ENCODE measurements around the gene SLIT1. TPM values are rescaled to one million over a fixed set of nuclear protein-coding genes. Genes with fewer than 3 reads are reported as not detected.

Gene SLIT1
- total and polyA plus RNA-seq, 2 experiments from 2014 or later, result not detected

- peaks cover 28% of the 10 kb centered on the region for H3K27me3 ChIP-seq (replicated peaks; ENCODE audit: insufficient read depth)
- no peaks in the 10 kb centered on the region for H3K4me1 ChIP-seq (ENCODE audit: insufficient read depth)
- TF ChIP-seq EZH2 (IDR thresholded peaks at IDR 0.05; ENCODE audit: insufficient read depth, poor library complexity, severe bottlenecking) (no peak), EZH2phosphoT487 (IDR thresholded peaks at IDR 0.05; ENCODE audit: insufficient read depth, low read depth) (no peak)
- no peaks in the 10 kb centered on the region for H3K9me2 ChIP-seq (ENCODE audit: insufficient read depth)
- H3K36me3 ChIP-seq (ENCODE audit: low read depth), result no peaks in the 10 kb centered on the region
- H3F3A ChIP-seq (ENCODE audit: insufficient read depth), result no peaks in the 10 kb centered on the region
- no peaks in the 10 kb centered on the region for H3K9me3 ChIP-seq (ENCODE audit: low read depth)
- H4K20me1 ChIP-seq (ENCODE audit: insufficient read depth), result no peaks in the 10 kb centered on the region
- H3K4me2 ChIP-seq (ENCODE audit: unreplicated experiment), result no peak overlapping the region
- no peak overlapping the region for H2AFZ ChIP-seq
- no peak overlapping the region for H3K4me3 ChIP-seq
- in situ Hi-C loops (cut with MboI), result no loop called here
- no peak overlapping the region for H3K27ac ChIP-seq
- H3K9ac ChIP-seq, result no peak overlapping the region
- peak; percentile 36 for DNase-seq
- 11 to 12% methylated on average over 9 of the region's 9 CpGs for WGBS, 2 experiments (ENCODE audit: low coverage in 1 of 2, low lambda C conversion rate in 2 of 2, missing lambda C conversion rate in 2 of 2)
- H3K79me2 ChIP-seq (ENCODE audit: insufficient read depth), result no peaks in the 10 kb centered on the region
These were observed 54.1 kb downstream of the SLIT1 start for GRCh38 chr10:97131666-97132065.

- no peak overlapping the region for H3K4me3 ChIP-seq
- no peak overlapping the region for H3K27ac ChIP-seq
- H3K27me3 ChIP-seq (replicated peaks; ENCODE audit: insufficient read depth), result peaks cover 31% of the 10 kb centered on the region
- H2AFZ ChIP-seq, result no peak overlapping the region
- no peak overlapping the region for H3K9ac ChIP-seq
- in situ Hi-C loops (cut with MboI), result no loop called here
- no peaks in the 10 kb centered on the region for H4K20me1 ChIP-seq (ENCODE audit: insufficient read depth)
- H3K36me3 ChIP-seq (ENCODE audit: low read depth), result no peaks in the 10 kb centered on the region
- no peak overlapping the region for H3K4me2 ChIP-seq (ENCODE audit: unreplicated experiment)
- no peaks in the 10 kb centered on the region for H3K79me2 ChIP-seq (ENCODE audit: insufficient read depth)
- no peaks in the 10 kb centered on the region for H3K4me1 ChIP-seq (ENCODE audit: insufficient read depth)
- TF ChIP-seq EZH2phosphoT487 (IDR thresholded peaks at IDR 0.05; ENCODE audit: insufficient read depth, low read depth) (no peak), EZH2 (IDR thresholded peaks at IDR 0.05; ENCODE audit: insufficient read depth, poor library complexity, severe bottlenecking) (no peak)
- no peaks in the 10 kb centered on the region for H3F3A ChIP-seq (ENCODE audit: insufficient read depth)
- no peaks in the 10 kb centered on the region for H3K9me3 ChIP-seq (ENCODE audit: low read depth)
- no peaks in the 10 kb centered on the region for H3K9me2 ChIP-seq (ENCODE audit: insufficient read depth)
- WGBS, 2 experiments (ENCODE audit: low coverage in 1 of 2, low lambda C conversion rate in 2 of 2, missing lambda C conversion rate in 2 of 2), result 54 to 56% methylated on average over 8 of the region's 8 CpGs
- no peak for DNase-seq
These were observed 54.6 kb downstream of the SLIT1 start for GRCh38 chr10:97131181-97131628.

- in situ Hi-C loops (cut with MboI), result no loop called here
- no peak for TF ChIP-seq EZH2 (IDR thresholded peaks at IDR 0.05; ENCODE audit: insufficient read depth, poor library complexity, severe bottlenecking)
- TF ChIP-seq EZH2phosphoT487 (IDR thresholded peaks at IDR 0.05; ENCODE audit: insufficient read depth, low read depth), result no peak
- no peaks in the 10 kb centered on the region for H3K9me2 ChIP-seq (ENCODE audit: insufficient read depth)
- H3K9ac ChIP-seq, result no peak overlapping the region
- H3K4me1 ChIP-seq (ENCODE audit: insufficient read depth), result no peaks in the 10 kb centered on the region
- H3F3A ChIP-seq (ENCODE audit: insufficient read depth), result no peaks in the 10 kb centered on the region
- H3K4me3 ChIP-seq, result no peak overlapping the region
- H3K27me3 ChIP-seq (replicated peaks; ENCODE audit: insufficient read depth), result peaks cover 35% of the 10 kb centered on the region
- 55 to 65% methylated on average over 10 to 11 of the region's 11 CpGs for WGBS, 2 experiments (ENCODE audit: low coverage in 1 of 2, low lambda C conversion rate in 2 of 2, missing lambda C conversion rate in 2 of 2)
- H2AFZ ChIP-seq, result no peak overlapping the region
- H3K36me3 ChIP-seq (ENCODE audit: low read depth), result no peaks in the 10 kb centered on the region
- no peaks in the 10 kb centered on the region for H4K20me1 ChIP-seq (ENCODE audit: insufficient read depth)
- no peaks in the 10 kb centered on the region for H3K79me2 ChIP-seq (ENCODE audit: insufficient read depth)
- H3K4me2 ChIP-seq (ENCODE audit: unreplicated experiment), result no peak overlapping the region
- DNase-seq, result no peak
- H3K9me3 ChIP-seq (ENCODE audit: low read depth), result no peaks in the 10 kb centered on the region
- no peak overlapping the region for H3K27ac ChIP-seq
These were observed 56.1 kb downstream of the SLIT1 start for GRCh38 chr10:97129666-97130065.

- H3K9me2 ChIP-seq (ENCODE audit: insufficient read depth), result no peaks in the 10 kb centered on the region
- H3K4me1 ChIP-seq (ENCODE audit: insufficient read depth), result no peaks in the 10 kb centered on the region
- no peak overlapping the region for H3K4me3 ChIP-seq
- H2AFZ ChIP-seq, result no peak overlapping the region
- H3F3A ChIP-seq (ENCODE audit: insufficient read depth), result no peaks in the 10 kb centered on the region
- WGBS, 2 experiments (ENCODE audit: low coverage in 1 of 2, low lambda C conversion rate in 2 of 2, missing lambda C conversion rate in 2 of 2), result 62 to 63% methylated on average over 12 of the region's 12 CpGs
- no peak overlapping the region for H3K4me2 ChIP-seq (ENCODE audit: unreplicated experiment)
- no peaks in the 10 kb centered on the region for H4K20me1 ChIP-seq (ENCODE audit: insufficient read depth)
- no peak for DNase-seq
- no peaks in the 10 kb centered on the region for H3K9me3 ChIP-seq (ENCODE audit: low read depth)
- no peaks in the 10 kb centered on the region for H3K36me3 ChIP-seq (ENCODE audit: low read depth)
- H3K27me3 ChIP-seq (replicated peaks; ENCODE audit: insufficient read depth), result peaks cover 45% of the 10 kb centered on the region
- in situ Hi-C loops (cut with MboI), result no loop called here
- TF ChIP-seq EZH2phosphoT487 (IDR thresholded peaks at IDR 0.05; ENCODE audit: insufficient read depth, low read depth) (no peak), EZH2 (IDR thresholded peaks at IDR 0.05; ENCODE audit: insufficient read depth, poor library complexity, severe bottlenecking) (no peak)
- no peaks in the 10 kb centered on the region for H3K79me2 ChIP-seq (ENCODE audit: insufficient read depth)
- H3K9ac ChIP-seq, result no peak overlapping the region
- no peak overlapping the region for H3K27ac ChIP-seq
These were observed 57.1 kb downstream of the SLIT1 start for GRCh38 chr10:97128516-97129154.

Measured in GM23248 (cell line).